NCI-H226 (cell line): ENCODE measurements around the gene DHRS1.
A peak's percentile ranks its signal among the peaks of the same experiment; 100 is the strongest.

Source experiments
- DNase-seq: peaks from one replicate; pipeline ENCODE4 v3.0.0-alpha.2; 2015

The DHRS1 gene

GRCh38 chr14:24241829-24242443 lies 57.6 kb downstream of the DHRS1 start:
- DNase-seq = peak; percentile 84
